Activated CD4-positive, alpha-beta T cell treated with anti-CD3 and anti-CD28 coated beads, Interleukin-2, amount 50 U/mL, for 1 hour (primary cell): ENCODE data around the gene NRG3.
"Not testable (repeated sequence)": the region's sequence is repeated elsewhere in the genome, so short reads cannot be mapped to it uniquely, and the experiment has no call there.

ENCODE experiments used
- DNase-seq: peaks from one replicate; pipeline ENCODE4 v3.0.0-alpha.2; 2020

NRG3 gene

DNA sequence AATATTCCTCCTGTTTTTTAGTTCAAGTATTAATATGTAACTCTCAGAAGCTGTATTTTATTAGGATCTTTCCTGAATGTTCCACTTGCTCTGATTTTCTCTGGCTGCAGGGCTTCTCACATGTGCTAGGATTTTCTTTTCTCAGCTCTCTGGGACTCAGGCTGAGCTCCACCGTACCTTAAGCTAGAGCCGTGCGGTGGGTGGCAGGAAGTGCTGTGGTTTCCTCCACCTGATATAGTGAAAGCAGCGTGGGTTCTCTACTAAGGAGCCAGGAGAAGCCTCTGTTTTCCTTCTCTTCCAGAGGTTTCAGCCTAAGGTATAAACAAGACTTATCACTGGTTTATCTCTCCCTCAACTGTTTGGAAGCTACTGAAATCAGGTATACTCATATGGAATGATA is 433.6 kb downstream of the NRG3 start:
- no peak for DNase-seq

DNA sequence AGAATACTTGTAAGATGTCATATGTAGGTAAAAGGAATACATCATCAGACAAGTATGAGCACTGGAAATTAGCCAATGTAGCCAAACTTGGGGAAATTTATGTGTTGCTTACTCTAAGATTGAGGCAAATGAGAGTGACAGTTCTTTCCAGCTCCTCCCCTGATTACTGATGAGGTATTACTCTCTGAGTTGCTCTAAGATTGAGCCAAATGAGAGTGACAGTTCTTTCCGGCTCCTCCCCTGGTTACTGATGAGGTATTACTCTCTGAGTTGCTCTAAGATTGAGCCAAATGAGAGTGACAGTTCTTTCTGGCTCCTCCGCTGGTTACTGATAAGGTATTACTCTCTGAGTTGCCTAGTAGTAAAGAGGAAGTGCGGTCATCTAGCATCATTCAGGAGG is 435.8 kb downstream of the NRG3 start:
- DNase-seq = no peak

DNA sequence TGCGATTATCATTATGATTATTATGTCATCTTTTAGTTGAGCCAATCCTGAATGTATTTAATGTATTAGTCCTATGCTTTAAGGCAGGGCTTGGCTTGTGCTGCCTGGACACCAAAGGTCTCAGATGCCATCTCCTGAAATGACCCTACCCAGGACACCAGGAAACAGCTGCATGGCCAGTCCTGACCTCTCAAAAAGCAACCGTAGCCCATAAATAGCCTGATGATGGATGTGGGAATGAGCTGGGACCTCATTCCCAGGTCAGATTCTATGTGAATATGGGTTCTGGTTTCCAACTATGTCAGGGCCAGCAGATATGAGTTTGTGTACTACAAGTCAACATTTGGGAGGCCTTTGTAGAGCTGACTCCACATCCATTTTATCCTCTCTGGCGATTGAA is 438.4 kb downstream of the NRG3 start:
- DNase-seq = no peak

DNA sequence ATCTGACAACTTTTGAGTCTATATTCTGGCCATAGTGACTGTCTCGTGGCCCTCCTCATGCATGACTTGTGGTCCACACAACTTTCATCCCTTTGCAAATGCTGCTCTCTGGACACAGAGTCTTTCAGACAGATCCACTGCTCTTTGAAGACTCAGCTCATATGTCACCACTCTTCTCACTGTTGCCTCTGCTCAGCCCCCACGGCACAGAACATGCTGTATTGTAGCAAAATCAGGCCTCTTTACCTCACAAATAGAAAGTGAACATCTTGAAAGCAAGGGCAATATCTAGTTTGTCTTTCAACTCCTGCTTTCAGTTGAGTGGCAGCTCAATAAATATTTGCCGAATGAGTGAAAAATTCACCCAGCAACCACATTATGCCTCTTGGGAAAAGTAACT is 443.5 kb downstream of the NRG3 start:
- DNase-seq = no peak

DNA sequence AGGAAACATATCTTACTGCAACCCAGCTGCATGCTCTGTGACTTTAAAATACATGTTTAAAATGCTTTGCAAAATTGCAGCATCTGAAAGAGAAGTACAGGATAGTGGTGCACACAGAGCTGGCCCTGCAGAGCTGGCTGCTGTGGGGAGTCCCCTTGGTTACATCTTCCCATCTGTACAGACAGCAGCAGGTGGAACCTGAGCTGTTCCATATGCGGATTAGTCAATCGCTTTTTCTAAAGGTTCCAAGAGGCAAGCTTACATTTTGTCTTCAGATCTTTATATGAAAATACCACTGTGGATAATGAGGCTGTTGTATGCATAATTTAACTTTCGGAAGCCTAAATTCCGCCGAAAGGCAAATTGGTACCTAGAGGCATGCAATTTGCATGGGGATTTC is 444.1 kb downstream of the NRG3 start:
- no peak for DNase-seq

DNA sequence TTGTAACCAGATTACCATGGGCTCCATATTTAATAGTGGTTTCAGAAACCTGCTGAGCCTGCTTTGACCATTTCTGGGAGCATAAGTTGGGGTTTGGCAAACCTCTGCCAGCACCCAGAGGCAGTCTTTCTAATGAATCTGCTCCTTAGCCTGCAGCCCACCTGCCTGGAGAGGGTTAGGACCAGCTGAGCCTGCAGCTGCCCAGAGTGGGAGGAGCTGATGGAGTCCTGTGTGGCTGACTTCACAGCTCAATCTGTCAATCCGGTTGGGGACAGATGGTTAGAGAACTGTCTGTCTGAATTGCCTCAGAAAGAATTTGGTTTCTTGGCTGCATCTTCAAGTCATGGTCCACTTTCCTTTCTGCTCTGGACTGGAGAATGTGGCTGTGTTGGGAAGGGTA is 444.6 kb downstream of the NRG3 start:
- DNase-seq = no peak

DNA sequence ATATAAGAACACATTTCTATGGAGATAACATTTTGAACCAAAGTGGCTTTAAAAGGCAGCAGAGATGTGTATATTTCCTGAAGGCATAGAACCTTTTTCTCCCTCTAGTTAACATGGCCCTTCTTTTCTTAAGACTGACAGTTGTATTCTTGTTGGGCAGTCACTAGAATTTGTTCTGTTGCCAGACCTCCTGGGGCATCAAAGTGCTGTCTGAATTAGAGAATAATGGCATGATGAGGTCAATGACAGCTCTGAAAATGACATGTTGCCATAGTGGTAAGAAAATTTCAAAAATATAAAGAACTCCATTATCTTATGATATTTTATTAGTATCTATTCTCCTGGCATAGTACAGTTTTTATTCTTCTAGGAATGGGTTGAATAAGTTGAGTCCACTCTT is 446.7 kb downstream of the NRG3 start:
- DNase-seq = no peak

- DNase-seq = no peak
These were observed 456.7 kb downstream of the NRG3 start for GRCh38 chr10:82331716-82332115.

- DNase-seq = no peak
These were observed 460.8 kb downstream of the NRG3 start for GRCh38 chr10:82335831-82336230.

- no peak for DNase-seq
These were observed 465.2 kb downstream of the NRG3 start for GRCh38 chr10:82340166-82340565.

- DNase-seq = not testable (repeated sequence)
These were observed 474.6 kb downstream of the NRG3 start for GRCh38 chr10:82349590-82349989.

GRCh38 chr10:82353381-82353780 is 478.4 kb downstream of the NRG3 start:
- DNase-seq = no peak

DNA sequence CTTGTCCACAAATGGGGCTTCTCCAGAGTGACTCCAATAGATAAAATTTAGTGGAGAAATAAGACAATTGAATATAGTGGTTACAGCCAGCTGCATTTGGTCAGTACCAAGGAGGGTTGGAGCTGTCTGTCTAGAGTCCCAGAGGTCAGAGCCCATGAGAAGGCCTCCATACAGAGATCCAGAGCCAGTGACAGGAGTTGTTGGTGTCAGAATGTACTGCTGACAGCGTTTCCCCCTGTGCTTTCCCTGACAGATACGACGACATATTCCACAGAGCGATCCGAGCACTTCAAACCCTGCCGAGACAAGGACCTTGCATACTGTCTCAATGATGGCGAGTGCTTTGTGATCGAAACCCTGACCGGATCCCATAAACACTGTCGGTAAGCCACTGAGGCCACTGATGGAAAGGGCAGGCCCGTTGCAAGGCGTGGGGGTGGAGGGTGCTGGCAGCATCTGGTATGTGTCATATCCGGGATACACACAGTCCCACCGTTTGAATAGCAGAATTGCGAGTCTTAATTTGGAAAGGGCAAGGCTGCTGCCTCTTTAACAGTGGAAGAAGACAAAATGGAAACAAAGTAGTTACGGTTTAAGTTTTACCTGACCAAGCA is 483.6 kb downstream of the NRG3 start:
- DNase-seq = no peak

DNA sequence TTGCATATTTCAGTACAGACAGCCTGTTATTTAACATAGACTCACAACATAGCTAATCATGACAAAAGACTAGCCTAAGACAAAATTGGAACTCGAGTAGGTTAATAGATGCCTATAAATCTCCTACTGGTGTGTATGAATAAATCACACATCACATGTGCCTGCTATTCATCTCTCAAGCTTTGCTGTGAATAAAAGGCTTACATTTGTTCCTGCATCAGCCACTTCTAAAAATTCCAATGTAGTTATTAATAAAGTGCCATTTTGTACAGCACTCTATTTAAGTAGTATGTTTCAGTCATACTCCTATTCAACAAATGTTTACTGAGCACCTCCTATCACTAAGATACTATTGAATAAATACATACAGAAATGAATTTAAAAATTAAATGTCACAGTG is 486.3 kb downstream of the NRG3 start:
- no peak for DNase-seq

- DNase-seq = no peak
These were observed 502.6 kb downstream of the NRG3 start for GRCh38 chr10:82377608-82378007.

- DNase-seq = no peak
These were observed 503.2 kb downstream of the NRG3 start for GRCh38 chr10:82378146-82378545.

DNA sequence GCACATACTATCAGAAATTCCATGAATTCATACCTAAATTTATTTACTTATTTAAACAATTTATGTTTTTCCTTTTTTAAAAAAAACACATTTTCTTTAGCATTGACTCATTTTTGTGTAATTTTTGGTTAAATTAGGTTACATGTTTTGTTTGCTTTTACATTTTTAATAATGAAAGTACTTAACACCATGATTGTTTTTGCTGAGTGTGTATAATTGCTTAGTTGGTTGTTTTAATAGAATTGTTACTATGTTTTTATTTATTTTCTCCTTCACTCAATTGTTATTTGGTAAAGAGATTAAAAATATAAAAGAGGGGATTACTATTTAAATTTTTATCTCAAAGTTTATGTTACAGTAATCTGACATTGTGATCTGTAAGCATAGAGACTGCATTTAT is 508.4 kb downstream of the NRG3 start:
- no peak for DNase-seq

- DNase-seq = no peak
These were observed 516.1 kb downstream of the NRG3 start for GRCh38 chr10:82390866-82391658.

- no peak for DNase-seq
These were observed 517.0 kb downstream of the NRG3 start for GRCh38 chr10:82391971-82392370.

- no peak for DNase-seq
These were observed 517.5 kb downstream of the NRG3 start for GRCh38 chr10:82392533-82392932.

- no peak for DNase-seq
These were observed 519.1 kb downstream of the NRG3 start for GRCh38 chr10:82394122-82394521.

GRCh38 chr10:82394987-82395386 is 520.0 kb downstream of the NRG3 start:
- no peak for DNase-seq

DNA sequence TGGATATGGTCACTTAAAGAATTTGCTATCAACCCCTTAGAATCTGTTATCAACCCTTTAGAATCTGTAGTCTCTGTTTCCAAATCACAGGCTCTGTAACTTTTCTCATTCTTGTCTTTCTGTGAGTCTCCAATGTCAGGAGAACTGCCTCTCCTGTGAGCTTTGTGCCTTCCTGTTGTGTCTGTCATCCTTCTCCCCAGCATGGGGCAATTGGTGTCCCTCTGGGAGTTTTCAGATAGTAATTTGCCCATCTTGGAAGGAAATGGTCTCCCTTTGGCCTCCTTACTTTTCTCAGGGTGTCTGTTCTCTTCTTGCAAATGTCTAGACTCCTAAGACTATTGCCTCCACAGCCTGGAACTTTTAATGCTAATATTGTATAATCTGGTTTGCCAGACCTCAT is 521.9 kb downstream of the NRG3 start:
- DNase-seq = no peak

DNA sequence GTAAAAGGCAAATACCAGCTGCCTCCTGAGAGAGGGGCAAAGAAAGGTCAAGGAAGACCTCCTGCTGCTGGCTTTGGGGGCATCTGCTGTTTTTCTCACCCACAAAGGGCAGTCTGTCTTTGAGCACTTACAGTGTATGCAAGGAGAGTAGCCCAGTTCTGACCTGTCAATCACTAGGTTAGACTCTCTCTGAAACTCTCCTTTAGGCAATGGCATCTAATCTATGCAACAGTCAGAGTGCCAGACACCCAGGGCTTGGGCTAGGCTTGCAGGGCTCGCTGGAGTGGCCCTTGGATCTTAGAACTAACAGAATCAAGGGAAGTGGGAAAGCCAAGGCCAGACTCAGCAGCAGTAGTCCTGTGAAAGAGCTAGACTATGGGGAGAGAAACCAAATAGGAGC is 522.9 kb downstream of the NRG3 start:
- DNase-seq = no peak

DNA sequence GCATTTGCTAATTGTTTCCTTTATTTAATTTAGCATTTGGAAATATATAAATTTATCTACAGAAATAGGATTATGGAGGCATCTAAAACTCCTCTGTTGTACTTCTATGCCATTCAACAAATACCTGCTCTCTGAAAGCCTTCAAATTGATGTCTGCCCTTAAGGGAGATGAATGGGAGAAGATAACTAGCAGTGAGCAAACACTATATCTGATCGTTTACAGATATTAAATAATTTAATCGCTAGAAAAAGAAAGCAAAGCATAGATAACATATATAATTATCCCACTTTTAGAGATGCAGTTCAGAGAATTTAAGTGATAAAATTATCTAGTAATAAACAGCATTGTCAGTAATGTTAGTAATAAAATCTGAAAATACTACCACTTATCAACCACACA is 524.9 kb downstream of the NRG3 start:
- DNase-seq = no peak
